GOT3 (cell line): ENCODE data around the gene XYLT2.
"Not testable (repeated sequence)": the region's sequence is repeated elsewhere in the genome, so short reads cannot be mapped to it uniquely, and the experiment has no call there.

Experiments
- DNase-seq: peaks from one replicate; lab custom pipeline; 2025; ENCODE audit warnings: mixed read lengths; lab: John Stamatoyannopoulos, UW

The XYLT2 gene

DNA sequence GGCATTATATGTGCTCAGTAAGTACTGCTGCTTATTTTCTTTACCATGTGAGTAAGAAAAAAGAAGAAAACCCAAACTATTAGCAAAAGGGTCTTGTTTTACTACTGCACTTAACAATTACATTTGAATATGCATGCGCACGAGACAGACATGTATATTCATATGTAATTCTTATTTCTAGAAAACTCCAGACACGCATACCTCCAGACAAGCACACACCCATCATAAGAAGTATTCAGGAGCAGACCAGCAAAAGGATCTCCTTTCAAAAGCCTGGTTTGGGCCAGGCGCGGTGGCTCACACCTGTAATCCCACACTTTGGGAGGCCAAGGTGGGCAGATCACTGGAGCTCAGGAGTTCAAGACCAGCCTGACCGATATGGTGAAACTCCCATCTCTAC is 43.6 kb downstream of the XYLT2 start:
- no peak for DNase-seq

DNA sequence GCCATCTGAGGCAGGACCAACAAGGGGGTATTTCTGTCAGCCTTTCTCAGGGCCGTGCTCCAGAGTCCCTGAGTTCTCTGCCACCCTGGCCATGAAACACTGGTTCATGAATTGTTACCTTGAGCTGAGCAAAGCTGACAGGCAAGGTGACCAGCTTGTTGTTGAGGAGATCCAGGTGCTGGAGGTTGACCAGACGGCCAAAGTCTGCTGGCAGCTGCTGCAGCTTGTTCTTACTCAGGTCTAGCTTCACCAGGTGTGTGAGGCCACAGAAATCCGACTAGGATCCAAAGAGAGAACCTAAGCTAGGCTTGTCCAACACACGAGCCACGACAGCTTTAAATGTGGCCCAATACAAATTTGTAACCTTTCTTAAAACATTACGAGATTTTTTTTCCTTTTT is 46.7 kb downstream of the XYLT2 start:
- no peak for DNase-seq

DNA sequence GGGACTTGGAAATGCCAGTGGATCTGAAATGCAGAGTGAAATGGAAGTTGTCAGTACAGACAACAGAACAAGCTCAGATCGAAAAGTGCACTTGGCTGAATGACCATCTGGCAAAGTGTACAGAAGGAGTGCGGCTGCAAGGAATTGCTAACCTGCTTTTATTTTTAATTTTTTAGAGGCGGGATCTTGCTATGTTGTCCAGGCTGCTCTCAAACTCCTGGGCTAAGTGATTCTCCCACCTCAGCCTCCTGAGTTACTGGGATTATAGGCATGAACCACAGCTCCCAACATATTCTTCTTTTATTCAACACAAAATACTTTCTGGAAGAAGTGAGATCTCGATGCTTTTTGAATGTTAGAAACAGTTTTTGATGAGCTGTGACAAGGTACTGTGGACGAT is 47.8 kb downstream of the XYLT2 start:
- no peak for DNase-seq

DNA sequence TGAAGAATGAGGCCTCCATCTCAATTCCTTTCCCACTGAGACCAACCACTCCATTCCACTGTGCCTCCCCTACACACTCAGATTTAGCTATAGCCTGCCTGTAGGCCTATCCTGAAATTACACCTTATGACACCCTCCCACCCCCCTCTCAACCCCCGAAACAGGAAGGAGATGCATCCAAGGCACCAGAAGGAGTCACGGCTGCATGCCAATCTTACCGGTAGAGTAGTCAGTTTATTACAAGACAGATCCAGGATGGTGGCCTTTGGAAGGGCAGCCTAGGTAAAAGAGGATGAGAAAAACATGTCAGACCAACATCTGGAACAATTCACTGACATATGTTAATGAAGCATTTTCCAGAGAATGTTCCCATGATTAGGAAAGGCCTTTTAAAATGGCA is 48.8 kb downstream of the XYLT2 start:
- DNase-seq: no peak

DNA sequence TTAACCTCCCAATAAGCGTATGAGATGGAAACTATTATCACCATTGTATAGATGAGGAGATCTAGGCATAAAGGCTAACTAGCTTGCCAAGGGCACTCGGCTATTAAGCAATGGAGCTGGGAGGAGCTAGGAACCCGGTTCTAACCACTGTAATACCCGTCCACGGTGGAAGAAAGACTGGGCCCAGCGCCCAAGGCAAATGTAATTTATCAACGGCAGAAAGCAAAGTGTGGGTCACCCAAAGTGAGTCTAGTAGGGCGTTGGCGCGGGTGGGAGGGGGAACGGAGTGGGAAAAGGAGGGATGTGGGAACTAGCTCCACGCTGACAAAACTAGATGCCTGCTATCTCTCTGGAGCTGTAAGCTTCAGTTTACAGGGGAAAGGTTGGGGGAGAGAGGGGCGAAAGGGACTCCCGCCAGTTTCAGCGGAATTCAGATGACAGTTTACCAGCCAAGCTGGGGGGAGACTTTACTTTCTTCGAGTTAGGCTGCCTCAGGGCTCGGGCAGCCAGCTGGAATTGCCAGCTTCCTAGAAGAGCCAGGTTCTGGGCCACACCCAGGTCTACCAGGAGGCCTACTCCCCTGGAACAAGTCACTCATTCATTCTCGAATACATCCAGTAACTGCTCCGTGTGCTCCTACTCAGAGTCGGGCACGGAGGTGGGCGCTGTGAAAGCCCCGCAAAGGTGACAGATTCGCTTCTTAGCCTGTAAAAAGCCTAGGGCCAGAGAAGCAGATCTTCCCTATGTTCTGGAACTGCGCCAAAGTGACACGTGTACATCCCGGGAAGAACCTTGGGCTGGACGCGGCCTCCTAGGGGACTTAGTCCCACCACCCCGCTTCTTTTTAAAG is 50.6 kb downstream of the XYLT2 start:
- DNase-seq: peak; percentile 16

DNA sequence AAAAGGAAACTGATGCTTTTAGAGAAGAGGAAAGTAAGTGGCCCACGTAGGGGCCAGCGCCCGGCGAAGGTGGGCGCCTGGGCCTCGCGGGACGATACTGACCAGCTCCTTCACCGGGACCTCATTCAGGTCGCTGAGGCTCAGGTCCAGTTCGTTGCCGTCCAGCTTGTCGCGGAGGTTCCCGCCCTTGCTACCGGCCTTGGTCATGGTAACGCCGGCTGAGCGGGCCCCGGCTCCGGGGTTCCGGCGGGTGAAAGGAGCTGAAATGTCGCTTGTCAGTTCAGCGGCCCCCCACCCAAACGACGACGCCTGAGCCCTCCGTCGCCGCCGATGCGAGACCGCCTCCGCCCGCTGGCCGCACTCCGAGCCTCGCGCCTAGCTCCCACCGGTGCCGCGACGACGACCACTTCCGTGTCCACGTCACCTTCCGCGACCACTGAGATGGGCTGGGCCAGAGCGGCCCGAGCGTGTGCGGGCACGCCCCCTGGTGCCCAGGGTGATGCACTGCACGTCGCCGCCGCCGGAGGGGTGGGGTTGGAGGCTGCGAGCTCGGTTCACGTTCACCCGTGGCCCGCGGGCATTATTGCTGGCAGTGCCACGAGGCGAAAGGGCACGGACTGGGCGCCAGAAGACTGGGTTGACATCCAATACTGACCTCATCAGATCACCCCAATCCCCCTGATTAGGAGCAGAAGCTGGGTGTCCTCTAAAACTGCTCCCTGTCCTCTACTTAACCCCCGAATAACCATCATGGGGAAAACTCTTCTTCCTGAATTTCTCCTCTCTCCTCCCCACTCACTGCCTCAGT is 51.4 kb downstream of the XYLT2 start, which contains the start of gene LRRC59:
Gene LRRC59 (minus strand): TSS at position 413 of the 808 bp plus-strand sequence. CDS start 206 bp downstream, at position 207.
- DNase-seq: peak; percentile 70

DNA sequence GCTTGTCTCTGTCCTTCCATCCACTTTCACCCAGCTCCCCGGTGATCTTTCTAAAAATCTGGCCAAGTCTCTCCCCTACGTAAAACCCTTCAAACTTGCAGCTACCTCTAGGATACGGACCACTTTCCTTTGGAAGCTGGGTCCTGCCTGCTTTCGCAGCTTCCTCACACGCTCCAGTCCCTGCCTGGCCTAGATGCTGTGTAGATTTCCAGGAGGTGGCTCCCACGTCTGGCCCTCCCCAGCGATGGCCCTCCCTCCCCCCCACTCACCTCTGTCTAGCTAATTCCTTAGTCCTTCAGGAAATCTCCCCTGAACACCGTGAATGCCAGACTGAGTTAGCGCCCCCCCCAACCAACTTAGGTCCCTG is 52.0 kb downstream of the XYLT2 start:
- DNase-seq: no peak

DNA sequence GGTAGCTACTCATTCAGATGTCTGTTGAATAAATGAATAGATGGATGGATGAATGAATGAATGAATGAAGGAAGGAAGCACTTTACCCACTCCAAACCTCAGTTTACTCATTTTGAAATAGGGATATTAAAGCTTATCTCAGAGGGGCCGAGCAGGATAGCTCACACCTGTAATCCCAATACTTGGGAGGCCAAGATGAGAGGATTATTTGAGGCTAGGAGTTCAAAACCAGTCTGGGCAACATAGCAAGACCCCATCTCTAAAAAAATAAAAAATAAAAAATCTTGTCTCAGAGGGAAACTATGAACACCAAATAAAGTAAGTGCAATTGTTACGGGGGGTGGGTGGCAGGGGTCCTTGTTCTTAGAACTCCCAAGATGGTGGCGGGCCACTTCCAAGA is 52.7 kb downstream of the XYLT2 start:
- DNase-seq: not testable (repeated sequence)

DNA sequence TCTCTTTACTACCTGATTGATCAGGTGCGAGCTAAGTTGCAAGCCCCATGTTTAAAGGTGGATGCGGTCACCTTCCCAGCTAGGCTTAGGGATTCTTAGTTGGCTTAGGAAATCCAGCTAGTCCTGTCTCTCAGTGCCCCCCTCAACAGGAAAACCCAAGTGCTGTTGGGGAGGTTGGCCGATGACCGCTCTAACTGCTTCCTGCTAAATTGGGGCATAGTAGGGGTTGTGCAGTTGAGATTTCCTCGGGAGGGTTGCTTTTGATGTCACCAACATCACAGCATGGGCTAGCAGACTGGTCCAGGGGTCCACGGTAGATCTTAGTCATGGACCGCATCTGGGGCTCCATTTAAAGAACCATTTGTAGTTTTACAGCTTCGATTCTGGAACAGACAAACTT is 53.7 kb downstream of the XYLT2 start:
- not testable (repeated sequence) for DNase-seq

DNA sequence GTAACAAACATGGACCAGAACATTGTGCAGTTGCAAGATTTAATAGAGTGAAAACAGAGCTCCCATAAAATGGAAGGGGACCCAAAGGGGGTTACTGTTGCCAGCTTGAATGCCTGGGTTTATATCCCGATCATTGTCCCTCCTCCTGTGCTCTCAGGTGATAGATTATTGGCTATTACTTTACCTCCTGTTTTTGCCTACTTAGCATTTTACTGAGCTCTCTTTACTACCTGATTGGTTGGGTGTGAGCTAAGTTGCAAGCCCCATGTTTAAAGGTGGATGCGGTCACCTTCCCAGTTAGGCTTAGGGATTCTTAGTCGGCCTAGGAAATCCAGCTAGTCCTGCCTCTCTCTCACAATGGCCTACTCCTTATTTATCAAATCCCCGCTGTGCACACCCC is 59.4 kb downstream of the XYLT2 start:
- DNase-seq: not testable (repeated sequence)

DNA sequence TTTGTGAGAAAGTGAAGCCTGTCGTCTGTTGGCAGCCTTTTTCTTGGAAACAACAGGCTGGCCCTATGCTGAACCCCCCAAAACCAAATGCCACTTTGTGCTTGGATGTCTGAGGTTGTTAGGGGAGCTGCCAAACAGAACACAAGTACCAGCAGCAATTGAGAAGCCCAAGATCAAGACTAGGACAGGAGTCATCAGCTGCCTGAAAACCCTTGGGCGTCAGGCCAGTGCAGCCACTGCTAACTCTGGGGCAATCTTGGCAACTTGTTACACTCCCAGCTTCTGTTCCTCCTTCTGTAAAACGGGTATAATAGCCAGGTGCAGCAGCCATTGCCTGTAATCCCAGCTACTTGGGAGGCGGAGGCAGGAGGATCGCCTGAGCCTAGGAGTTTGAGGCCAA is 60.7 kb downstream of the XYLT2 start:
- no peak for DNase-seq

DNA sequence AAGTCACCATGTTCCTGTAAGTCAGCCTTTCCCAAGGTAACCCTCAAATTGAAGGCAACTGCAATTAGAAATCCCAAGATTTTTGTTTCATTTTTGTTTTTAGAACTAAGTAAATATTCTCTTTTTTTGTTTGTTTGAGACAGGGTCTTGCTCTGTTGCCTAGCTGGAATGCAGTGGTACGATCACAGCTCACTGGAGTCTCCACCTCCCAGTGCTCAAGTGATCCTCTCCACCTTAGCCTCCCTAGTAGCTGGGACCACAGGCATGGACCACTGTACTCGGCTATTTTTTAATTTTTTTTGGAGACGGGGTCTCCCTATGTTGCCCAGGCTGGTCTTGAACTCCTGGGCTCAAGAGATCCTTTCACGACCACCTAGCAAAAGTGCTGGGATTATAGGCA is 62.0 kb downstream of the XYLT2 start:
- DNase-seq: no peak
